Measurements from ENCODE around the gene CAPNS2.
"Not testable (repeated sequence)": the region's sequence is repeated elsewhere in the genome, so short reads cannot be mapped to it uniquely, and the experiment has no call there.

CAPNS2 gene

GRCh38 chr16:55569025-55569424 is 2.5 kb downstream of the CAPNS2 start:
- no peak for DNase-seq

GRCh38 chr16:55570159-55570558 is 3.7 kb downstream of the CAPNS2 start:
- no peak for DNase-seq

- no peak for DNase-seq
Measured at GRCh38 chr16:55571191-55571897, 4.9 kb downstream of the CAPNS2 start.

- DNase-seq = no peak
Measured at GRCh38 chr16:55572439-55572838, 6.0 kb downstream of the CAPNS2 start.

- no peak for DNase-seq
Measured at GRCh38 chr16:55574811-55575210, 8.3 kb downstream of the CAPNS2 start.

- no peak for DNase-seq
Measured at GRCh38 chr16:55575496-55575895, 9.0 kb downstream of the CAPNS2 start.

GRCh38 chr16:55576384-55576783 is 9.9 kb downstream of the CAPNS2 start:
- DNase-seq = no peak

- no peak for DNase-seq
Measured at GRCh38 chr16:55577887-55578286, 11.4 kb downstream of the CAPNS2 start.

GRCh38 chr16:55585631-55586030 is 19.1 kb downstream of the CAPNS2 start:
- no peak for DNase-seq

GRCh38 chr16:55588799-55589198 is 22.3 kb downstream of the CAPNS2 start:
- DNase-seq = no peak

GRCh38 chr16:55592306-55592705 is 25.8 kb downstream of the CAPNS2 start:
- DNase-seq = no peak

- DNase-seq = no peak
Measured at GRCh38 chr16:55597928-55598327, 31.4 kb downstream of the CAPNS2 start.

GRCh38 chr16:55605754-55606336 is 39.4 kb downstream of the CAPNS2 start:
- DNase-seq = no peak

- DNase-seq = no peak
Measured at GRCh38 chr16:55613613-55614335, 47.3 kb downstream of the CAPNS2 start.

- no peak for DNase-seq
Measured at GRCh38 chr16:55615071-55615470, 48.6 kb downstream of the CAPNS2 start.

- DNase-seq = not testable (repeated sequence)
Measured at GRCh38 chr16:55615670-55616069, 49.2 kb downstream of the CAPNS2 start.

Measured in activated T-cell treated with anti-CD3 and anti-CD28 coated beads for 4 hours (primary cell).